Breast epithelium (tissue), 3 donors: Measurements from ENCODE around the gene OR52E1.

Experiments used
- CTCF ChIP-seq, 3 donors: fragments of 450-650 bp; IDR thresholded peaks; one replicate each; pipeline ENCODE4 v1.5.1; 2016 to 2017; ENCODE audit warnings: antibody characterized with exemption in 3 of 3, mild to moderate bottlenecking in 3 of 3, moderate library complexity in 3 of 3
- POLR2A ChIP-seq: fragments of 450-650 bp; IDR thresholded peaks from one replicate; pipeline ENCODE4 v1.6.1; 2016; ENCODE audit warnings: antibody characterized with exemption, mild to moderate bottlenecking, moderate library complexity

- TF ChIP-seq POLR2A (no peak), CTCF (IDR thresholded peaks at IDR 0.05) (no peak)
Observed at GRCh38 chr11:5090668-5091067, 21.3 kb downstream of the OR52E1 start.
